ENCODE measurements around the gene DIPK1C.

DIPK1C gene

GRCh38 chr18:74446178-74446577, 10.9 kb downstream of the DIPK1C start:
- Histone ChIP-seq H3K36me3 (no peaks in the 10 kb centered on the region), H3K9me3 (no peaks in the 10 kb centered on the region), H3K4me1 (ENCODE audit: control insufficient read depth in 1 of 2, insufficient read depth in 1 of 2, low read depth in 1 of 2, low read length in 1 of 2) (no peaks in the 10 kb centered on the region), H3K27me3 (no peaks in the 10 kb centered on the region), H3K27ac (no peak overlapping the region), H3K4me3 (ENCODE audit: low read depth in 1 of 2, low read length in 1 of 2) (no peak overlapping the region)
- TF ChIP-seq, protein P1, sequence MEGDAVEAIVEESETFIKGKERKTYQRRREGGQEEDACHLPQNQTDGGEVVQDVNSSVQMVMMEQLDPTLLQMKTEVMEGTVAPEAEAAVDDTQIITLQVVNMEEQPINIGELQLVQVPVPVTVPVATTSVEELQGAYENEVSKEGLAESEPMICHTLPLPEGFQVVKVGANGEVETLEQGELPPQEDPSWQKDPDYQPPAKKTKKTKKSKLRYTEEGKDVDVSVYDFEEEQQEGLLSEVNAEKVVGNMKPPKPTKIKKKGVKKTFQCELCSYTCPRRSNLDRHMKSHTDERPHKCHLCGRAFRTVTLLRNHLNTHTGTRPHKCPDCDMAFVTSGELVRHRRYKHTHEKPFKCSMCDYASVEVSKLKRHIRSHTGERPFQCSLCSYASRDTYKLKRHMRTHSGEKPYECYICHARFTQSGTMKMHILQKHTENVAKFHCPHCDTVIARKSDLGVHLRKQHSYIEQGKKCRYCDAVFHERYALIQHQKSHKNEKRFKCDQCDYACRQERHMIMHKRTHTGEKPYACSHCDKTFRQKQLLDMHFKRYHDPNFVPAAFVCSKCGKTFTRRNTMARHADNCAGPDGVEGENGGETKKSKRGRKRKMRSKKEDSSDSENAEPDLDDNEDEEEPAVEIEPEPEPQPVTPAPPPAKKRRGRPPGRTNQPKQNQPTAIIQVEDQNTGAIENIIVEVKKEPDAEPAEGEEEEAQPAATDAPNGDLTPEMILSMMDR (IDR thresholded peaks at IDR 0.05): no peak

- TF ChIP-seq, protein P1 (IDR thresholded peaks at IDR 0.05): no peak
- Histone ChIP-seq H3K36me3 (no peaks in the 10 kb centered on the region), H3K4me3 (ENCODE audit: low read depth in 1 of 2, low read length in 1 of 2) (no peak overlapping the region), H3K9me3 (no peaks in the 10 kb centered on the region), H3K4me1 (ENCODE audit: control insufficient read depth in 1 of 2, insufficient read depth in 1 of 2, low read depth in 1 of 2, low read length in 1 of 2) (no peaks in the 10 kb centered on the region), H3K27me3 (no peaks in the 10 kb centered on the region), H3K27ac (no peak overlapping the region)
Measured at GRCh38 chr18:74445585-74445984, 11.5 kb downstream of the DIPK1C start.

GRCh38 chr18:74444104-74444503, 13.0 kb downstream of the DIPK1C start:
- Histone ChIP-seq H3K9me3 (no peaks in the 10 kb centered on the region), H3K27ac (no peak overlapping the region), H3K27me3 (no peaks in the 10 kb centered on the region), H3K4me3 (ENCODE audit: low read depth in 1 of 2, low read length in 1 of 2) (no peak overlapping the region), H3K4me1 (ENCODE audit: control insufficient read depth in 1 of 2, insufficient read depth in 1 of 2, low read depth in 1 of 2, low read length in 1 of 2) (no peaks in the 10 kb centered on the region), H3K36me3 (no peaks in the 10 kb centered on the region)
- TF ChIP-seq, protein P1 (IDR thresholded peaks at IDR 0.05): no peak

GRCh38 chr18:74440808-74441427, 16.2 kb downstream of the DIPK1C start:
- no peak overlapping the region for H3K4me3 ChIP-seq (ENCODE audit: low read depth in 1 of 2, low read length in 1 of 2)
- H3K36me3 ChIP-seq: no peaks in the 10 kb centered on the region
- no peaks in the 10 kb centered on the region for H3K9me3 ChIP-seq
- no peaks in the 10 kb centered on the region for H3K27me3 ChIP-seq
- no peak overlapping the region for H3K27ac ChIP-seq
- H3K4me1 ChIP-seq (ENCODE audit: control insufficient read depth in 1 of 2, insufficient read depth in 1 of 2, low read depth in 1 of 2, low read length in 1 of 2): no peaks in the 10 kb centered on the region
- TF ChIP-seq, protein P1 (IDR thresholded peaks at IDR 0.05): no peak

DNA sequence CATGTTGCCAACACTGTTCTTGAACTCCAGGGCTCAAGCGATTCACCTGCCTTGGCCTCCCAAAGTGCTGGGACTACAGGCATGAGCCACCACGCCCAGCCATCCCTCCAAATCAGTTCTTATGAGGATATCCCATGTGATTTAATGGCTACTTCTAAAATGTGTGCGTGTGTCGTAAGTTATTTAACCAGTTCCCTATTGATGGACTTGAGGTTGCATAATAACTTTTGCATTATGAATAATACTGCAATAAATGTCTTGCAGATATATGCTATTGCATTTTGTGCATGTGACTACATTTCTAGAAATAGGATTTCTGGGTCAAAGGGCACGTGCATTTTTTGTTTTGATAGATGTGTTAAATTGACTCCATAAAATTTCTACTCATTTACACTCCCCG, 19.0 kb downstream of the DIPK1C start:
- Histone ChIP-seq H3K27me3 (no peaks in the 10 kb centered on the region), H3K4me1 (ENCODE audit: control insufficient read depth in 1 of 2, insufficient read depth in 1 of 2, low read depth in 1 of 2, low read length in 1 of 2) (no peaks in the 10 kb centered on the region), H3K9me3 (no peaks in the 10 kb centered on the region), H3K4me3 (ENCODE audit: low read depth in 1 of 2, low read length in 1 of 2) (no peak overlapping the region), H3K36me3 (no peaks in the 10 kb centered on the region), H3K27ac (no peak overlapping the region)
- TF ChIP-seq, protein P1 (IDR thresholded peaks at IDR 0.05): no peak

Data from neutrophil (primary cell).